Measurements from ENCODE around the gene SIGLEC5. TPM values are rescaled to one million over a fixed set of nuclear protein-coding genes. Genes with fewer than 3 reads are reported as not detected.

Gene SIGLEC5
- total and polyA plus RNA-seq, 2 of the 8 experiments (the other 6 are each of a cell fraction or from before 2014, with no cell fraction given), result not detected

DNA sequence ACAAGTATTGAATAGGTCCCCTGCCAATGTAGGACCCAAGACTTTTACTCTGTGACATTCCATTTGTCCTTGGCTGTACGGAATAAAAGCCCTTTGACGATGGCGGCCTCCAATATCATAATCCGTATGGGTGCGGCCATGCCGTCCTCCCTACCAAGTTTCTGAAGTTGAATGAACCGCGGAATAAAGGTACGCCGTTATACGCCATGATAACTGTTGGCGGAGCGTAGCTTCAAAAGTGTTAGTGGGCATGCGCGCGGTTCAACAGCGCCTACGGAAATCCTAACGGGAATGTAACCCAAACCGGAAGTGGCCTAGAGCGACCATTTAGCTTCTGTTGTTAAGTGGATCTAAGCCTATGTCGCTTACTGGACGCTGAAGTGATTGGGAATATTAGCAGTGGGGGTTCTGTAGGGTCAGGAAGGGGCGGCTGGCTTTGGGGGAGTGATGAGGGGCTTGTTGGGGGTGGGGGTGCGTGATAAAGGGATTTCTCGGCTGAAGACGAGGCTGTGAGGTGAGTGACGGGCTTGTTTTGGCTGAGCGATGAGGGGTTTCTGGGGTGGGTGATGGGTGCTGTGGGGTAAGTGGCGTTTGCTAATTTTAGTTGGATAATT lies 59.1 kb downstream of the SIGLEC5 start, which contains the start of gene ZNF175 (continued):
- no peak for TF ChIP-seq POU5F1 (IDR thresholded peaks at IDR 0.05; ENCODE audit: low read depth, low read length)
- TF ChIP-seq MAFK (IDR thresholded peaks at IDR 0.05; ENCODE audit: low read depth, low read length), result no peak
- no peak for TF ChIP-seq CHD1 (IDR thresholded peaks at IDR 0.05; ENCODE audit: low read depth, low read length)
- TF ChIP-seq CTBP2 (IDR thresholded peaks at IDR 0.05; ENCODE audit: borderline replicate concordance, insufficient read depth, insufficient read length, low read length), result no peak
- no peak for TF ChIP-seq GTF2F1 (IDR thresholded peaks at IDR 0.05; ENCODE audit: borderline replicate concordance, low read depth, low read length)
- no peak for TF ChIP-seq TCF12 (IDR thresholded peaks at IDR 0.05; ENCODE audit: low read depth, low read length)
- TF ChIP-seq SRF (IDR thresholded peaks at IDR 0.05; ENCODE audit: low read depth, low read length), result no peak
- TF ChIP-seq, protein P1, sequence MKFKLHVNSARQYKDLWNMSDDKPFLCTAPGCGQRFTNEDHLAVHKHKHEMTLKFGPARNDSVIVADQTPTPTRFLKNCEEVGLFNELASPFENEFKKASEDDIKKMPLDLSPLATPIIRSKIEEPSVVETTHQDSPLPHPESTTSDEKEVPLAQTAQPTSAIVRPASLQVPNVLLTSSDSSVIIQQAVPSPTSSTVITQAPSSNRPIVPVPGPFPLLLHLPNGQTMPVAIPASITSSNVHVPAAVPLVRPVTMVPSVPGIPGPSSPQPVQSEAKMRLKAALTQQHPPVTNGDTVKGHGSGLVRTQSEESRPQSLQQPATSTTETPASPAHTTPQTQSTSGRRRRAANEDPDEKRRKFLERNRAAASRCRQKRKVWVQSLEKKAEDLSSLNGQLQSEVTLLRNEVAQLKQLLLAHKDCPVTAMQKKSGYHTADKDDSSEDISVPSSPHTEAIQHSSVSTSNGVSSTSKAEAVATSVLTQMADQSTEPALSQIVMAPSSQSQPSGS (IDR thresholded peaks at IDR 0.05; ENCODE audit: low read length), result no peak
- peak; percentile 66 for TF ChIP-seq NRF1 (IDR thresholded peaks at IDR 0.05; ENCODE audit: low read depth, low read length)
- no peak for TF ChIP-seq SIN3A (conservative IDR thresholded peaks at IDR 0.05 in 1 of 2, IDR thresholded peaks at IDR 0.05 in 1 of 2; ENCODE audit: low read depth in 1 of 2, low read length in 2 of 2)
- TF ChIP-seq GABPA (IDR thresholded peaks at IDR 0.05; ENCODE audit: borderline replicate concordance, insufficient read depth, low read length), result peak; percentile 85; the same call in 1 of the 2 replicates
- no peak for TF ChIP-seq RAD21 (IDR thresholded peaks at IDR 0.05 in 1 of 2, conservative IDR thresholded peaks at IDR 0.05 in 1 of 2; ENCODE audit: low read depth in 2 of 2, low read length in 2 of 2)
- TF ChIP-seq KDM4A (IDR thresholded peaks at IDR 0.05; ENCODE audit: low read depth, low read length, severe bottlenecking), result peak; percentile 32
- no peak for TF ChIP-seq SUZ12 (IDR thresholded peaks at IDR 0.05; ENCODE audit: low read length)
- peak; percentile 94 for TF ChIP-seq SAP30 (IDR thresholded peaks at IDR 0.05; ENCODE audit: insufficient read depth, insufficient replicate concordance, low read length)
- peak; percentile 100 for TF ChIP-seq YY1 (IDR thresholded peaks at IDR 0.05; ENCODE audit: low read depth, low read length)
- no peak for TF ChIP-seq HDAC2 (IDR thresholded peaks at IDR 0.05; ENCODE audit: borderline replicate concordance in 1 of 2, low read depth in 2 of 2, low read length in 2 of 2)
- TF ChIP-seq CREB1 (IDR thresholded peaks at IDR 0.05), result 0 out of 2 replicates have a peak, but pooled peaks have one; percentile 18
- TF ChIP-seq BRCA1 (IDR thresholded peaks at IDR 0.05; ENCODE audit: low read depth, low read length), result no peak
- TF ChIP-seq BACH1 (IDR thresholded peaks at IDR 0.05; ENCODE audit: low read length), result no peak
- TF ChIP-seq SP2 (IDR thresholded peaks at IDR 0.05; ENCODE audit: low read length), result peak; percentile 14; the same call in 1 of the 2 replicates
- peak; percentile 73 for TF ChIP-seq TAF1 (IDR thresholded peaks at IDR 0.05; ENCODE audit: low read depth, low read length)
- TF ChIP-seq SP4 (IDR thresholded peaks at IDR 0.05; ENCODE audit: low read length), result no peak
